ACC112 (cell line): Measurements from ENCODE around the gene SORBS1.

ENCODE experiments used
- H2AFZ ChIP-seq: fragments of 200-600 bp; sonication (generic); one replicate; pipeline ENCODE4 v1.6.0; 2017; ENCODE audit warnings: antibody characterized with exemption, low read length; ENCODE audit not compliant: unreplicated experiment
- H3K27ac ChIP-seq: fragments of 200-600 bp; sonication (generic); 2 replicates; pipeline ENCODE4 v1.5.1; 2014; ENCODE audit warnings: low read depth, mild to moderate bottlenecking, antibody characterized with exemption, low read length, moderate library complexity
- H3K27me3 ChIP-seq: fragments of 200-600 bp; sonication (generic); 2 replicates; pipeline ENCODE4 v1.6.1; 2014; ENCODE audit warnings: mild to moderate bottlenecking, antibody characterized with exemption, low read length, moderate library complexity, mixed read lengths; ENCODE audit not compliant: insufficient read depth
- H3K36me3 ChIP-seq: fragments of 200-600 bp; sonication (generic); 2 replicates; pipeline ENCODE4 v1.6.1; 2016; ENCODE audit warnings: mild to moderate bottlenecking, antibody characterized with exemption, low read length, moderate library complexity, mixed read lengths; ENCODE audit not compliant: insufficient read depth
- H3K4me1 ChIP-seq: fragments of 200-600 bp; sonication (generic); one replicate; pipeline ENCODE4 v1.6.1; 2016; ENCODE audit warnings: low read length, mixed read lengths; ENCODE audit not compliant: insufficient read depth, unreplicated experiment, control insufficient read depth
- H3K4me3 ChIP-seq: fragments of 200-600 bp; sonication (generic); 2 replicates; pipeline ENCODE4 v1.5.1; 2014; ENCODE audit warnings: mild to moderate bottlenecking, low read depth, low read length
- H3K79me2 ChIP-seq: fragments of 200-600 bp; sonication (generic); one replicate; pipeline ENCODE4 v1.6.0; 2016; ENCODE audit warnings: low read length; ENCODE audit not compliant: control insufficient read depth, unreplicated experiment, insufficient read depth

Gene SORBS1

GRCh38 chr10:95364342-95364741 is 196.8 kb downstream of the SORBS1 start:
- Histone ChIP-seq H3K27ac (no peak overlapping the region), H3K79me2 (no peaks in the 10 kb centered on the region), H3K27me3 (peaks cover 18% of the 10 kb centered on the region), H3K4me3 (no peak overlapping the region), H3K4me1 (no peaks in the 10 kb centered on the region), H3K36me3 (no peaks in the 10 kb centered on the region), H2AFZ (no peak overlapping the region)

- Histone ChIP-seq H3K4me3 (no peak overlapping the region), H3K4me1 (no peaks in the 10 kb centered on the region), H3K27me3 (peaks cover 8% of the 10 kb centered on the region), H2AFZ (no peak overlapping the region), H3K79me2 (no peaks in the 10 kb centered on the region), H3K27ac (no peak overlapping the region), H3K36me3 (no peaks in the 10 kb centered on the region)
Observed at GRCh38 chr10:95363303-95363912, 197.8 kb downstream of the SORBS1 start.

GRCh38 chr10:95360122-95360714 is 201.0 kb downstream of the SORBS1 start:
- Histone ChIP-seq H3K27me3 (no peaks in the 10 kb centered on the region), H3K27ac (no peak overlapping the region), H3K79me2 (no peaks in the 10 kb centered on the region), H2AFZ (no peak overlapping the region), H3K36me3 (no peaks in the 10 kb centered on the region), H3K4me3 (no peak overlapping the region), H3K4me1 (no peaks in the 10 kb centered on the region)

GRCh38 chr10:95359466-95359865 is 201.7 kb downstream of the SORBS1 start:
- H3K4me1 ChIP-seq, result no peaks in the 10 kb centered on the region
- no peaks in the 10 kb centered on the region for H3K27me3 ChIP-seq
- H3K27ac ChIP-seq, result no peak overlapping the region
- H3K4me3 ChIP-seq, result no peak overlapping the region
- no peak overlapping the region for H2AFZ ChIP-seq
- H3K79me2 ChIP-seq, result no peaks in the 10 kb centered on the region
- H3K36me3 ChIP-seq, result no peaks in the 10 kb centered on the region

- Histone ChIP-seq H3K36me3 (no peaks in the 10 kb centered on the region), H3K79me2 (no peaks in the 10 kb centered on the region), H3K27me3 (no peaks in the 10 kb centered on the region), H2AFZ (no peak overlapping the region), H3K4me3 (no peak overlapping the region), H3K27ac (no peak overlapping the region), H3K4me1 (no peaks in the 10 kb centered on the region)
Observed at GRCh38 chr10:95356190-95356955, 204.8 kb downstream of the SORBS1 start.

GRCh38 chr10:95355301-95355700 is 205.9 kb downstream of the SORBS1 start:
- H3K36me3 ChIP-seq, result no peaks in the 10 kb centered on the region
- H2AFZ ChIP-seq, result no peak overlapping the region
- no peak overlapping the region for H3K27ac ChIP-seq

GRCh38 chr10:95354110-95354509 is 207.1 kb downstream of the SORBS1 start:
- H3K4me3 ChIP-seq, result no peak overlapping the region
- H3K27me3 ChIP-seq, result no peaks in the 10 kb centered on the region
- H3K4me1 ChIP-seq, result peaks cover 11% of the 10 kb centered on the region
- no peaks in the 10 kb centered on the region for H3K79me2 ChIP-seq
- H3K27ac ChIP-seq, result no peak overlapping the region
- H2AFZ ChIP-seq, result no peak overlapping the region
- H3K36me3 ChIP-seq, result no peaks in the 10 kb centered on the region

More at GRCh38 chr10:95355301-95355700, 205.9 kb downstream of the SORBS1 start:
- no peaks in the 10 kb centered on the region for H3K79me2 ChIP-seq
- H3K4me1 ChIP-seq, result peaks cover 9% of the 10 kb centered on the region
- no peak overlapping the region for H3K4me3 ChIP-seq
- H3K27me3 ChIP-seq, result no peaks in the 10 kb centered on the region

- H3K27ac ChIP-seq, result no peak overlapping the region
- no peaks in the 10 kb centered on the region for H3K79me2 ChIP-seq
- H2AFZ ChIP-seq, result no peak overlapping the region
- H3K36me3 ChIP-seq, result no peaks in the 10 kb centered on the region
- no peaks in the 10 kb centered on the region for H3K27me3 ChIP-seq
- H3K4me3 ChIP-seq, result no peak overlapping the region
- H3K4me1 ChIP-seq, result peaks cover 11% of the 10 kb centered on the region
Observed at GRCh38 chr10:95353123-95353522, 208.0 kb downstream of the SORBS1 start.

GRCh38 chr10:95352684-95353083 is 208.5 kb downstream of the SORBS1 start:
- Histone ChIP-seq H3K36me3 (no peaks in the 10 kb centered on the region), H2AFZ (no peak overlapping the region), H3K79me2 (no peaks in the 10 kb centered on the region), H3K27me3 (no peaks in the 10 kb centered on the region), H3K4me3 (no peak overlapping the region), H3K4me1 (peaks cover 11% of the 10 kb centered on the region), H3K27ac (no peak overlapping the region)

GRCh38 chr10:95350830-95351228 is 210.3 kb downstream of the SORBS1 start:
- Histone ChIP-seq H3K36me3 (no peaks in the 10 kb centered on the region), H3K79me2 (no peaks in the 10 kb centered on the region), H3K4me1 (peaks cover 11% of the 10 kb centered on the region)

More at GRCh38 chr10:95350830-95351228, 210.3 kb downstream of the SORBS1 start:
- Histone ChIP-seq H3K27me3 (no peaks in the 10 kb centered on the region), H2AFZ (no peak overlapping the region), H3K4me3 (no peak overlapping the region), H3K27ac (no peak overlapping the region)
